Measurements from ENCODE around the gene ARHGAP23.
"Not testable (repeated sequence)": the region's sequence is repeated elsewhere in the genome, so short reads cannot be mapped to it uniquely, and the experiment has no call there.

Gene ARHGAP23

DNA sequence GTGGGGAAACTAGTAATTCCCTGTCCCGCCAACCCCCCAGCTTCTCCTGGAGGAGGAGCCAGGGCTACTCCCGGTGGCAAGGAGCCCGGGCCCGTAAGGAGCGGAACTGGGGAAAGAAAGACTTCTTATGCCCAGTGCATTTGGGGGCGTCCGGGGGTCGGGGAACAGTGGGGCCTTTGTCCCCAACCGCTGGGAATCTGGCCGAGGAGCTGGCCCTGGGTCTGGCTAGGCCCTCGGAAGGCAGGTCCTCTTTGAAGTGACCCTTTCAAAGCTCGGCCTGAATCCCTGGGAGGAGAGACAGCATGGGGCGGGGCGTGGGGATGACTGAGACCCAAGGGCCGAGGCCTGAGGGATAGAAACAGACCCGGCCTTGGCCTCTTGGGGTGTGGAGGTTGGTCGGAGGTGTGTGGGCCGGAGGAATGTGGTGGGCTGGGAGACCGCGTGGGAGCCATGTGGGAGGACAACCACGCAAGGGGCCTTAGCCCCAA lies 6.0 kb downstream of the ARHGAP23 start:
- Histone ChIP-seq H2AFZ (ENCODE audit: low read depth, low read length, severe bottlenecking) (no peak overlapping the region), H3K36me3 (ENCODE audit: low read length) (no peaks in the 10 kb centered on the region), H3K4me3 (ENCODE audit: insufficient read depth, low read length, poor library complexity, severe bottlenecking) (no peak overlapping the region), H3K79me2 (ENCODE audit: insufficient read depth, low read length) (no peaks in the 10 kb centered on the region), H3K4me2 (ENCODE audit: low read depth, low read length, poor library complexity, severe bottlenecking) (no peak overlapping the region), H3K9me2 (replicated peaks; ENCODE audit: insufficient read depth, low read length) (no peaks in the 10 kb centered on the region), H3K9me3 (ENCODE audit: insufficient read depth, low read length) (no peaks in the 10 kb centered on the region), H3K9ac (ENCODE audit: low read length) (no peak overlapping the region), H3K27ac (ENCODE audit: low read depth, low read length) (no peak overlapping the region), H3F3A (ENCODE audit: insufficient read depth) (no peaks in the 10 kb centered on the region), H3K27me3 (ENCODE audit: low read length) (no peaks in the 10 kb centered on the region), H4K20me1 (ENCODE audit: low read depth, low read length) (no peaks in the 10 kb centered on the region)
- TF ChIP-seq, protein P1, sequence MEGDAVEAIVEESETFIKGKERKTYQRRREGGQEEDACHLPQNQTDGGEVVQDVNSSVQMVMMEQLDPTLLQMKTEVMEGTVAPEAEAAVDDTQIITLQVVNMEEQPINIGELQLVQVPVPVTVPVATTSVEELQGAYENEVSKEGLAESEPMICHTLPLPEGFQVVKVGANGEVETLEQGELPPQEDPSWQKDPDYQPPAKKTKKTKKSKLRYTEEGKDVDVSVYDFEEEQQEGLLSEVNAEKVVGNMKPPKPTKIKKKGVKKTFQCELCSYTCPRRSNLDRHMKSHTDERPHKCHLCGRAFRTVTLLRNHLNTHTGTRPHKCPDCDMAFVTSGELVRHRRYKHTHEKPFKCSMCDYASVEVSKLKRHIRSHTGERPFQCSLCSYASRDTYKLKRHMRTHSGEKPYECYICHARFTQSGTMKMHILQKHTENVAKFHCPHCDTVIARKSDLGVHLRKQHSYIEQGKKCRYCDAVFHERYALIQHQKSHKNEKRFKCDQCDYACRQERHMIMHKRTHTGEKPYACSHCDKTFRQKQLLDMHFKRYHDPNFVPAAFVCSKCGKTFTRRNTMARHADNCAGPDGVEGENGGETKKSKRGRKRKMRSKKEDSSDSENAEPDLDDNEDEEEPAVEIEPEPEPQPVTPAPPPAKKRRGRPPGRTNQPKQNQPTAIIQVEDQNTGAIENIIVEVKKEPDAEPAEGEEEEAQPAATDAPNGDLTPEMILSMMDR (IDR thresholded peaks at IDR 0.05; ENCODE audit: insufficient read depth, low read length, poor library complexity, severe bottlenecking): no peak
- no peak for TF ChIP-seq EZH2phosphoT487 (conservative IDR thresholded peaks at IDR 0.05; ENCODE audit: low read length)

DNA sequence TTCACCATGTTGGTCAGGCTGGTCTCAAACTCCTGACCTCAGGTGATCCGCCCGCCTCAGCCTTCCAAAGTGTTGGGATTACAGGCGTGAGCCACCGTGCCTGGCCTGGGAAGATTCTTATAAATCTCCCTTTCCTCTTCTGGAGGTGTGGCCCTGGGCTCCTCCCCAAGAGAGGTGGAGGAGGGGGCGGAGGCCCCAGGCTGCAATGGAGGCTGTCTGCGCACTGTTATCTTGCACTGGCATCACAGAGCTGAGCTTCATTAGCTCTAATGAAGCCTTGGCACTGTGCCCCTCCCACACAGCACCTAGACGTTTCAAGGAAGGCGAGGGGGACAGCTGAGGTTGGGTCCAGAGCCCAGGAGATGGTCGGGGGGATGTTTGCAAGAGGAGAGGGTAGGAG lies 7.5 kb downstream of the ARHGAP23 start:
- Histone ChIP-seq H3K9ac (ENCODE audit: low read length) (no peak overlapping the region), H3K79me2 (ENCODE audit: insufficient read depth, low read length) (no peaks in the 10 kb centered on the region), H2AFZ (ENCODE audit: low read depth, low read length, severe bottlenecking) (no peak overlapping the region), H3K4me3 (ENCODE audit: insufficient read depth, low read length, poor library complexity, severe bottlenecking) (no peak overlapping the region), H3K9me2 (replicated peaks; ENCODE audit: insufficient read depth, low read length) (no peaks in the 10 kb centered on the region), H3K9me3 (ENCODE audit: insufficient read depth, low read length) (no peaks in the 10 kb centered on the region), H3K27me3 (ENCODE audit: low read length) (no peaks in the 10 kb centered on the region), H3F3A (ENCODE audit: insufficient read depth) (no peaks in the 10 kb centered on the region), H3K4me2 (ENCODE audit: low read depth, low read length, poor library complexity, severe bottlenecking) (no peak overlapping the region), H3K36me3 (ENCODE audit: low read length) (no peaks in the 10 kb centered on the region), H4K20me1 (ENCODE audit: low read depth, low read length) (no peaks in the 10 kb centered on the region), H3K27ac (ENCODE audit: low read depth, low read length) (no peak overlapping the region)
- TF ChIP-seq, protein P1 (IDR thresholded peaks at IDR 0.05; ENCODE audit: insufficient read depth, low read length, poor library complexity, severe bottlenecking): no peak
- TF ChIP-seq EZH2phosphoT487 (conservative IDR thresholded peaks at IDR 0.05; ENCODE audit: low read length): no peak

DNA sequence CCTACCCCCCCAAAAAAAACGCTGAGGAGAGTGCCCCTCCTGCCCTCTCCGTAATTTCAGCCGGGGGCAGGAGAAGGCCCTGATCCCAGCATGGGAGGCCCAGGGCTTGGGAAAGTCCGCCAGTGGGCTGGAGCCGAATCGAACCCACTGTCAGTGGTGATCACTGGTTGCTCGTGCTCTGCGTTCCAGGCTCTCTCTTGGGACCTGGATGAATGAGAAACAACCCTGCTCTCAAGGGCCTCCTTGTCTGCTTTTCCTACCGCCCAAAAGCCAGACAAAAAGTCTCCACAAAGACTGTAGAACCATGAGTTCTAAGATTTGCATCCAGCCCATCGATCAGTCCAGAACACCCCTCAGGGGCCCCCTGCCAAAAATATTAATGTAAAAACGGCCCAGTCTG lies 8.1 kb downstream of the ARHGAP23 start:
- no peaks in the 10 kb centered on the region for H3K36me3 ChIP-seq (ENCODE audit: low read length)
- no peak overlapping the region for H3K9ac ChIP-seq (ENCODE audit: low read length)
- no peak overlapping the region for H3K4me2 ChIP-seq (ENCODE audit: low read depth, low read length, poor library complexity, severe bottlenecking)

DNA sequence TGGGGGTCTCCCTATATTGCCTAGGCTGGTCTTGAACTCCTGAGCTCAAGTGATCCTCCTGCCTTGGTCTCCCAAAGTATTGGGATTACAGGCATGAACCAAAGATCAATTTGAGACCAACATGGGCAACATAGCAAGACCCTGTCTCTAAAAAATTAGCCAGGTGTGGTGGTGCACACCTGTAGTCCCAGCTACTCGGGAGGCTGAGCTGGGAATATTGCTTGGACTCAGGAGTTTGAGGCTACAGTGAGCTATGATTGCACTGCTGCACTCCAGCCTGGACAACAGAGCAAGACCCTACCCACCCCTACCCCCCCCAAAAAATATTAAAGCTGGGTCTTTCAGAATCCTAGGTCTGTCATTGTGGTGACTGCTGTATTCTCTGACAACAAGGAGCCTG lies 9.0 kb downstream of the ARHGAP23 start:
- not testable (repeated sequence) for H3K27me3 ChIP-seq (ENCODE audit: low read length); H3K4me2 ChIP-seq (ENCODE audit: low read depth, low read length, poor library complexity, severe bottlenecking); H3K9me3 ChIP-seq (ENCODE audit: insufficient read depth, low read length); H3K79me2 ChIP-seq (ENCODE audit: insufficient read depth, low read length); H2AFZ ChIP-seq (ENCODE audit: low read depth, low read length, severe bottlenecking); H3K9ac ChIP-seq (ENCODE audit: low read length); H3K27ac ChIP-seq (ENCODE audit: low read depth, low read length); H3F3A ChIP-seq (ENCODE audit: insufficient read depth); H4K20me1 ChIP-seq (ENCODE audit: low read depth, low read length); H3K36me3 ChIP-seq (ENCODE audit: low read length); H3K9me2 ChIP-seq (replicated peaks; ENCODE audit: insufficient read depth, low read length); H3K4me3 ChIP-seq (ENCODE audit: insufficient read depth, low read length, poor library complexity, severe bottlenecking)

More for the DNA sequence above, 8.1 kb downstream of the ARHGAP23 start:
- H3K4me3 ChIP-seq (ENCODE audit: insufficient read depth, low read length, poor library complexity, severe bottlenecking): no peak overlapping the region
- no peaks in the 10 kb centered on the region for H3K79me2 ChIP-seq (ENCODE audit: insufficient read depth, low read length)
- no peaks in the 10 kb centered on the region for H3F3A ChIP-seq (ENCODE audit: insufficient read depth)
- no peak for TF ChIP-seq EZH2phosphoT487 (conservative IDR thresholded peaks at IDR 0.05; ENCODE audit: low read length)
- TF ChIP-seq, protein P1 (IDR thresholded peaks at IDR 0.05; ENCODE audit: insufficient read depth, low read length, poor library complexity, severe bottlenecking): no peak
- no peaks in the 10 kb centered on the region for H4K20me1 ChIP-seq (ENCODE audit: low read depth, low read length)
- H3K9me3 ChIP-seq (ENCODE audit: insufficient read depth, low read length): no peaks in the 10 kb centered on the region
- H3K9me2 ChIP-seq (replicated peaks; ENCODE audit: insufficient read depth, low read length): no peaks in the 10 kb centered on the region
- no peak overlapping the region for H2AFZ ChIP-seq (ENCODE audit: low read depth, low read length, severe bottlenecking)
- H3K27me3 ChIP-seq (ENCODE audit: low read length): no peaks in the 10 kb centered on the region
- no peak overlapping the region for H3K27ac ChIP-seq (ENCODE audit: low read depth, low read length)
